H9 (cell line): ENCODE results near the gene MALRD1. TPM values are rescaled to one million over a fixed set of nuclear protein-coding genes. Genes with fewer than 3 reads are reported as not detected.

Source experiments
- DNase-seq: peaks from one replicate; pipeline ENCODE4 v3.0.0-alpha.2; 2017
- H2AFZ ChIP-seq: one replicate; pipeline ENCODE4 v1.6.1; 2013; ENCODE audit warnings: mild to moderate bottlenecking, low read length, control low read depth, moderate library complexity
- H2AK5ac ChIP-seq: 2 replicates; pipeline ENCODE4 v1.6.1; 2013; ENCODE audit warnings: low read length, control low read depth, mixed read lengths; ENCODE audit not compliant: insufficient read length
- H2BK120ac ChIP-seq: one replicate; pipeline ENCODE4 v1.6.1; 2013; ENCODE audit warnings: low read depth, mild to moderate bottlenecking, low read length, control low read depth, inconsistent platforms; ENCODE audit not compliant: poor library complexity, severe bottlenecking
- H2BK12ac ChIP-seq: 2 replicates; pipeline ENCODE4 v1.6.1; 2013; ENCODE audit warnings: low read length, control low read depth, mixed read lengths, low read depth; ENCODE audit not compliant: insufficient read length
- H2BK15ac ChIP-seq: 2 replicates; pipeline ENCODE4 v1.6.1; 2013; ENCODE audit warnings: low read depth, low read length, control low read depth
- H2BK20ac ChIP-seq: one replicate; pipeline ENCODE4 v1.6.1; 2013; ENCODE audit warnings: low read depth, mild to moderate bottlenecking, low read length, control low read depth, inconsistent platforms; ENCODE audit not compliant: poor library complexity, severe bottlenecking
- H2BK5ac ChIP-seq: 2 replicates; pipeline ENCODE4 v1.6.1; 2013; ENCODE audit warnings: low read length, control low read depth, mixed read lengths; ENCODE audit not compliant: insufficient read length
- H3K14ac ChIP-seq: 2 replicates; pipeline ENCODE4 v1.6.1; 2013; ENCODE audit warnings: low read length, control low read depth; ENCODE audit not compliant: insufficient read depth
- H3K18ac ChIP-seq: 2 replicates; pipeline ENCODE4 v1.6.1; 2013; ENCODE audit warnings: low read depth, mild to moderate bottlenecking, mixed read lengths, low read length, control low read depth; ENCODE audit not compliant: insufficient read length
- H3K23ac ChIP-seq: 2 replicates; pipeline ENCODE4 v1.6.1; 2013; ENCODE audit warnings: low read length, control low read depth, mixed read lengths, low read depth; ENCODE audit not compliant: insufficient read length
- H3K23me2 ChIP-seq: 2 replicates; pipeline ENCODE4 v1.6.1; 2013; ENCODE audit warnings: low read depth, mild to moderate bottlenecking, mixed read lengths, low read length, control low read depth; ENCODE audit not compliant: insufficient read length, poor library complexity, severe bottlenecking
- H3K27ac ChIP-seq: 2 replicates; pipeline ENCODE4 v1.5.1; 2013; ENCODE audit warnings: low read length, control low read depth, mixed read lengths, low read depth; ENCODE audit not compliant: insufficient read length
- H3K27me3 ChIP-seq: 2 replicates; pipeline ENCODE4 v1.6.1; 2013; ENCODE audit warnings: low read length, control low read depth, inconsistent platforms; ENCODE audit not compliant: insufficient read depth
- H3K4ac ChIP-seq: 2 replicates; pipeline ENCODE4 v1.6.1; 2013; ENCODE audit warnings: low read depth, mild to moderate bottlenecking, control low read depth, inconsistent platforms, low read length, moderate library complexity
- H3K4me1 ChIP-seq: 2 replicates; pipeline ENCODE4 v1.6.1; 2013; ENCODE audit warnings: low read length, control low read depth, inconsistent platforms; ENCODE audit not compliant: insufficient read depth
- H3K4me2 ChIP-seq: 2 replicates; pipeline ENCODE4 v1.6.1; 2013; ENCODE audit warnings: low read length, control low read depth, mixed read lengths; ENCODE audit not compliant: insufficient read length, insufficient read depth
- H3K56ac ChIP-seq: 2 replicates; pipeline ENCODE4 v1.6.1; 2013; ENCODE audit warnings: low read depth, mild to moderate bottlenecking, mixed read lengths, low read length, control low read depth; ENCODE audit not compliant: insufficient read length
- H3K79me1 ChIP-seq: 2 replicates; pipeline ENCODE4 v1.6.1; 2013; ENCODE audit warnings: low read depth, mild to moderate bottlenecking, moderate library complexity, low read length, control low read depth, inconsistent platforms; ENCODE audit not compliant: insufficient read depth, poor library complexity, severe bottlenecking
- H3K79me2 ChIP-seq: 2 replicates; pipeline ENCODE4 v1.6.1; 2013; ENCODE audit warnings: low read length, control low read depth, inconsistent platforms; ENCODE audit not compliant: insufficient read depth
- H3K9ac ChIP-seq: 2 replicates; pipeline ENCODE4 v1.6.1; 2013; ENCODE audit warnings: low read length, control low read depth, mixed read lengths; ENCODE audit not compliant: insufficient read length; ENCODE audit errors: extremely low read depth
- H3K9me3 ChIP-seq: one replicate; pipeline ENCODE4 v1.6.1; 2013; ENCODE audit warnings: low read depth, low read length, inconsistent platforms; ENCODE audit not compliant: control insufficient read depth
- H3T11ph ChIP-seq: one replicate; pipeline ENCODE4 v1.6.1; 2013; ENCODE audit warnings: mild to moderate bottlenecking, low read length, control low read depth, inconsistent platforms
- H4K20me1 ChIP-seq: one replicate; pipeline ENCODE4 v1.6.1; 2013; ENCODE audit not compliant: control insufficient read depth, insufficient read length, insufficient read depth
- H4K5ac ChIP-seq: 2 replicates; pipeline ENCODE4 v1.6.1; 2013; ENCODE audit warnings: low read depth, mild to moderate bottlenecking, mixed read lengths, low read length, control low read depth; ENCODE audit not compliant: insufficient read length
- H4K8ac ChIP-seq: replicated peaks from 2 replicates; pipeline ENCODE4 v1.6.1; 2013; ENCODE audit warnings: low read length, control low read depth, mixed read lengths, low read depth; ENCODE audit not compliant: insufficient read length
- H4K91ac ChIP-seq: 2 replicates; pipeline ENCODE4 v1.6.1; 2013; ENCODE audit warnings: low read depth, mild to moderate bottlenecking, moderate library complexity, mixed read lengths, low read length, control low read depth; ENCODE audit not compliant: insufficient read length
- H3K27ac Mint-ChIP-seq, 3 experiments: 2 replicates in 2 of 3; 3 replicates in 1 of 3; pipeline ENCODE4 v1.8.0; 2020 to 2021; ENCODE audit warnings: mixed read lengths in 3 of 3, mild to moderate bottlenecking in 1 of 3, moderate library complexity in 1 of 3
- H3K27me3 Mint-ChIP-seq: 2 replicates; pipeline ENCODE4 v1.8.0; 2021; ENCODE audit warnings: low read depth, mild to moderate bottlenecking, moderate library complexity, mixed read lengths
- H3K36me3 Mint-ChIP-seq, 3 experiments: 2 replicates in 2 of 3; 3 replicates in 1 of 3; pipeline ENCODE4 v1.8.0; 2020 to 2021; ENCODE audit warnings: low read depth in 3 of 3, mixed read lengths in 3 of 3; ENCODE audit not compliant: insufficient read depth in 1 of 3
- H3K4me1 Mint-ChIP-seq, 2 experiments: 2 replicates each; pipeline ENCODE4 v1.8.0; 2020; ENCODE audit warnings: mixed read lengths in 2 of 2
- H3K4me3 Mint-ChIP-seq, 2 experiments: 2 replicates in 1 of 2; 3 replicates in 1 of 2; pipeline ENCODE4 v1.8.0; 2020 to 2021; ENCODE audit warnings: mild to moderate bottlenecking in 2 of 2, mixed read lengths in 2 of 2, moderate library complexity in 1 of 2
- H3K9me3 Mint-ChIP-seq, 2 experiments: 2 replicates in 1 of 2; 3 replicates in 1 of 2; pipeline ENCODE4 v1.8.0; 2020; ENCODE audit warnings: mild to moderate bottlenecking in 2 of 2, mixed read lengths in 2 of 2, moderate library complexity in 1 of 2
- CTCF ChIP-seq: fragments of 200-600 bp; sonication (generic); conservative IDR thresholded peaks from 3 replicates; pipeline ENCODE4 v1.8.0; 2021; ENCODE audit warnings: antibody characterized with exemption, mild to moderate bottlenecking
- WGBS: extraction: QIAGEN DNeasy Blood & Tissue Kit; methylation state at CpG from one replicate; pipeline ENCODE4 v1.1.7; 2013; ENCODE audit warnings: missing lambda C conversion rate, low lambda C conversion rate, mixed read lengths; ENCODE audit not compliant: insufficient read length; ENCODE audit errors: extremely low coverage; 5-methylcytosine and 5-hydroxymethylcytosine counted together
- total RNA-seq: library from RNA; stranded (reverse); gene quantifications from 2 replicates; pipeline ENCODE4 v1.2.1, GENCODE V29; 2021

Gene MALRD1
- total RNA-seq, 1 experiment from 2014 or later: 0.20 TPM

- Histone ChIP-seq H3K4me1 (peaks cover 2% of the 10 kb centered on the region), H3K79me2 (no peaks in the 10 kb centered on the region), H3K4me2 (no peak overlapping the region), H3K18ac (no peak overlapping the region), H3K9me3 (no peaks in the 10 kb centered on the region), H3K23ac (no peak overlapping the region), H2BK15ac (no peak overlapping the region), H2BK5ac (no peak overlapping the region), H4K20me1 (no peaks in the 10 kb centered on the region), H3K23me2 (no peaks in the 10 kb centered on the region), H3T11ph (no peak overlapping the region), H3K14ac (no peak overlapping the region), H2AK5ac (no peak overlapping the region), H3K56ac (no peak overlapping the region), H3K27me3 (no peaks in the 10 kb centered on the region), H3K4ac (no peak overlapping the region), H2BK20ac (no peak overlapping the region), H4K91ac (no peak overlapping the region), H3K79me1 (no peaks in the 10 kb centered on the region), H3K9ac (no peak overlapping the region), H2AFZ (no peak overlapping the region), H2BK12ac (no peak overlapping the region), H2BK120ac (no peak overlapping the region), H3K27ac (no peak overlapping the region), H4K8ac (no peak overlapping the region), H4K5ac (no peak overlapping the region)
- no peak for DNase-seq
- no peaks in the 10 kb centered on the region for H3K27me3 Mint-ChIP-seq
- H3K36me3 Mint-ChIP-seq: no peaks in the 10 kb centered on the region
- H3K9me3 Mint-ChIP-seq: no peaks in the 10 kb centered on the region
- H3K4me3 Mint-ChIP-seq: no peak overlapping the region
- TF ChIP-seq CTCF: no peak
- no CpG with 5 or more reads among the region's 5 CpGs for WGBS
- H3K4me1 Mint-ChIP-seq: no peaks in the 10 kb centered on the region
- no peak overlapping the region for H3K27ac Mint-ChIP-seq
Measured at GRCh38 chr10:19195698-19196097, 147.1 kb downstream of the MALRD1 start.
